Prostate gland (tissue), 2 donors: Measurements from ENCODE around the gene SLC39A7. TPM values are rescaled to one million over a fixed set of nuclear protein-coding genes. Genes with fewer than 3 reads are reported as not detected.

Experiments
- DNase-seq: peaks from one replicate; pipeline ENCODE4 v3.0.0-alpha.2; 2019; ENCODE audit warnings: low spot score
- H3K27ac ChIP-seq, 2 donors: fragments of 200-600 bp; sonication (generic); 2 replicates each; pipeline ENCODE4 v1.5.1; 2017 to 2019
- H3K27me3 ChIP-seq: fragments of 200-600 bp; sonication (generic); replicated peaks from 2 replicates; pipeline ENCODE4 v1.5.1; 2019; ENCODE audit not compliant: insufficient read depth
- H3K36me3 ChIP-seq, 2 donors: fragments of 200-600 bp; sonication (generic); 1 replicate in 1 of 2; 2 replicates in 1 of 2; pipeline versions ENCODE4 v1.5.1 to v1.8.1; 2017 to 2019
- H3K4me1 ChIP-seq: fragments of 200-600 bp; sonication (generic); replicated peaks from 2 replicates; pipeline ENCODE4 v1.5.1; 2019
- H3K4me3 ChIP-seq, 2 donors: fragments of 200-600 bp; sonication (generic); 2 replicates each; pipeline ENCODE4 v1.5.1; 2017 to 2019
- H3K9me3 ChIP-seq: fragments of 200-600 bp; sonication (generic); 2 replicates; pipeline ENCODE4 v1.5.1; 2017
- CTCF ChIP-seq, 4 experiments: fragments of 200-600 bp in 2 of 4; fragments of 450-650 bp in 2 of 4; sonication (generic) in 2 of 4; IDR thresholded peaks; 1 replicate in 3 of 4; 2 replicates in 1 of 4; pipeline ENCODE4 v1.5.1; 2016 to 2019; ENCODE audit warnings: antibody characterized with exemption in 4 of 4, mild to moderate bottlenecking in 2 of 4, moderate library complexity in 2 of 4
- POLR2A ChIP-seq: fragments of 450-650 bp; IDR thresholded peaks from one replicate; pipeline ENCODE4 v1.6.1; 2016; ENCODE audit warnings: antibody characterized with exemption, mild to moderate bottlenecking
- POLR2AphosphoS5 ChIP-seq: sonication (generic); formaldehyde crosslinking; IDR thresholded peaks from one replicate; pipeline ENCODE4 v1.6.1; 2017; ENCODE audit warnings: antibody characterized with exemption
- WGBS: methylation state at CpG from one replicate; pipeline ENCODE4 v1.1.5; 2018; 5-methylcytosine and 5-hydroxymethylcytosine counted together
- intact Hi-C: fragments of 100-400 bp; cut with DNase I; formaldehyde crosslinking; loops from one replicate; pipeline ENCODE4 v1.14.2; 2022
- total RNA-seq, 2 donors: library from RNA; depleted of rRNA; stranded (reverse); fragments of >200 nt; gene quantifications; one replicate each; pipeline ENCODE4 v1.1.0, GENCODE V29; 2016

The SLC39A7 gene
- total RNA-seq, 2 donors from 2014 or later = 109 to 182 TPM

GRCh38 chr6:33236328-33236727 is 35.7 kb downstream of the SLC39A7 start:
- Histone ChIP-seq H3K4me3 (no peak overlapping the region), H3K27ac (no peak overlapping the region), H3K9me3 (no peaks in the 10 kb centered on the region), H3K4me1 (no peaks in the 10 kb centered on the region), H3K27me3 (peaks cover 4% of the 10 kb centered on the region), H3K36me3 (no peaks in the 10 kb centered on the region)
- intact Hi-C loops = no loop called here
- TF ChIP-seq CTCF (IDR thresholded peaks at IDR 0.05) = no peak
- no peak for TF ChIP-seq POLR2AphosphoS5
- no peak for TF ChIP-seq POLR2A
- no peak for DNase-seq

- Histone ChIP-seq H3K36me3 (no peaks in the 10 kb centered on the region), H3K27ac (no peak overlapping the region), H3K27me3 (peaks cover 4% of the 10 kb centered on the region), H3K4me1 (no peaks in the 10 kb centered on the region), H3K9me3 (no peaks in the 10 kb centered on the region), H3K4me3 (no peak overlapping the region)
- 89% methylated on average over 6 of the region's 6 CpGs for WGBS
- TF ChIP-seq CTCF (IDR thresholded peaks at IDR 0.05) = no peak
- no peak for TF ChIP-seq POLR2AphosphoS5
- no peak for TF ChIP-seq POLR2A
- intact Hi-C loops = no loop called here
- DNase-seq = no peak
Observed at GRCh38 chr6:33236852-33237251, 36.2 kb downstream of the SLC39A7 start.

- H3K27me3 ChIP-seq = peaks cover 5% of the 10 kb centered on the region
- DNase-seq = no peak
- TF ChIP-seq CTCF (IDR thresholded peaks at IDR 0.05) (no peak), POLR2A (no peak), POLR2AphosphoS5 (no peak)
- H3K4me3 ChIP-seq = no peak overlapping the region
- no peak overlapping the region for H3K27ac ChIP-seq
- no peaks in the 10 kb centered on the region for H3K9me3 ChIP-seq
- H3K36me3 ChIP-seq = no peaks in the 10 kb centered on the region
- H3K4me1 ChIP-seq = no peaks in the 10 kb centered on the region
- intact Hi-C loops = no loop called here
- 63% methylated on average over 2 of the region's 2 CpGs for WGBS
Observed at GRCh38 chr6:33237741-33238140, 37.1 kb downstream of the SLC39A7 start.

GRCh38 chr6:33241968-33242367 is 41.3 kb downstream of the SLC39A7 start:
- DNase-seq = no peak
- Histone ChIP-seq H3K4me1 (no peaks in the 10 kb centered on the region), H3K27ac (no peak overlapping the region), H3K9me3 (no peaks in the 10 kb centered on the region), H3K36me3 (no peaks in the 10 kb centered on the region), H3K27me3 (peaks cover 2% of the 10 kb centered on the region), H3K4me3 (no peak overlapping the region)
- intact Hi-C loops = loop anchor here (10.0 kb wide), 1 partner anchor 117 kb away; no protein-coding TSS in a partner anchor
- 53% methylated on average over 3 of the region's 3 CpGs for WGBS
- no peak for TF ChIP-seq POLR2AphosphoS5
- TF ChIP-seq CTCF (IDR thresholded peaks at IDR 0.05) = no peak
- no peak for TF ChIP-seq POLR2A

DNA sequence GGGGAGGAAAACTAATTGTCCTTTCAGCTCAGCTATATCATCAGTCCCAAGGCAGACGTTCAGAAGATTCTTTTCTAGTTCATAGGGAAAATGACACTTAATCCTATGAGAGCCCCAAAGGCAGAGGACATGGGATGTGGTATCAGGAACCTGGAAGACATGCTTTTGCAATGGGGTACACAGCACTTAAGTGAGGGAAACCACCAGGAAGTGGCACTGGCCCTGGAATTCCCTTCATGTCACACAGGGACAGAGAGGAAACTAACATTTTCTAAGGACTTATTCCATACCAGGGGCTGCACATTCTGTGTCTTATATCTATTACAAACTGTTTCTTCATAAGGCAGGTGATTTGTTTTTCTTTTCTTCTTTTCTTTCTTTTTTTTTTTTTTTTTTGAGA is 42.8 kb downstream of the SLC39A7 start:
- Histone ChIP-seq H3K9me3 (no peaks in the 10 kb centered on the region), H3K4me1 (no peaks in the 10 kb centered on the region), H3K36me3 (no peaks in the 10 kb centered on the region), H3K4me3 (no peak overlapping the region), H3K27me3 (peaks cover 2% of the 10 kb centered on the region), H3K27ac (no peak overlapping the region)
- DNase-seq = no peak
- no peak for TF ChIP-seq CTCF (IDR thresholded peaks at IDR 0.05)
- no peak for TF ChIP-seq POLR2AphosphoS5
- TF ChIP-seq POLR2A = no peak
- WGBS = 44% methylated on average over 1 of the region's 1 CpG
- intact Hi-C loops = loop anchor here (10.0 kb wide), 1 partner anchor 119 kb away; no protein-coding TSS in a partner anchor
